ENCODE results near the gene NECTIN2.
"Not testable (repeated sequence)": the region's sequence is repeated elsewhere in the genome, so short reads cannot be mapped to it uniquely, and the experiment has no call there.

NECTIN2 gene

DNA sequence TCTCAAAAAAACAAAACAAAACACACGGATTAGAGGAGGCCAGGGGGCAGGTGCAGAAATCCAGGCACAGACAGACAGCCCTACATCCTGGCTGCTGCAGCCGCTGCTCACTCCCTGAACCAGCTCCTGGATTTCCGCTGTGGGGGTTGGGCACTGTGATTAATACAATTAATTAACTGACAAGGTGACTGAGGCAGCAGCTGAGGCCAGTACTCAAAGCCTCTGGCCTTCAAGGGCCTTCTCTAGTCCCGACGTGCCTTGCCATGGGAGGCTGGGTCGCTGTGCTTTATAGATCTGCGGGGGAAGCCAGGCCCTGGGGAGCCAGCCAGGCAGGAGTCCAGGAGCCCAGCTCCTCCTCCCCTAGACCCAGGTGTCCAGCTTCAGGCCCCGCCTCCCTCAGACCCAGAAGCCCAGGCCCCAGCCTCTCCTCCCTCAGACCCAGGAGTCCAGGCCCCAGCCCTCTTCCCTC, 4.6 kb downstream of the NECTIN2 start:
- no peak for DNase-seq (ENCODE audit: low read depth in 2 of 3, low spot score in 1 of 3)

GRCh38 chr19:44851427-44851826, 5.3 kb downstream of the NECTIN2 start:
- DNase-seq (ENCODE audit: low read depth in 2 of 3, low spot score in 1 of 3), result no peak

DNA sequence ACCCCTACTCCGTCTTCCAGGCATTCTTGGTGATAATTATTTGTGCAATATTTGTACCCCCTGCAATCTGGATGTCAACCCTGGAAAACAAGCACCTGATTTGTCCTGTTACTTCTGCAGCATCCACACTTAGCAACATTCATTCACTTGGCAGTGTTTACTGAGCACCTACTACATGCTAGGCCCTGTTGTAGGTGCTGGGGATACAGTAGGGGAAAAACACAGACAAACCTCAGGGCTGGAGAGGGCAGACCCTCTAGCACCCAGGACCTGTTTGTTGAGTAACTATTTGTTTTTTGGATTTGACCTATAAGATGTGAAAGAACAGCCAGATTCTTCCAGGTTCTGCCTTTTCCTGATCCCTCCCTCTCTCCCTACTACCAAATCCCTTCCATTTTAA, 9.5 kb downstream of the NECTIN2 start:
- no peak for DNase-seq (ENCODE audit: low read depth in 2 of 3, low spot score in 1 of 3)

GRCh38 chr19:44856421-44857083, 10.5 kb downstream of the NECTIN2 start:
- no peak for DNase-seq (ENCODE audit: low read depth in 2 of 3, low spot score in 1 of 3)

DNA sequence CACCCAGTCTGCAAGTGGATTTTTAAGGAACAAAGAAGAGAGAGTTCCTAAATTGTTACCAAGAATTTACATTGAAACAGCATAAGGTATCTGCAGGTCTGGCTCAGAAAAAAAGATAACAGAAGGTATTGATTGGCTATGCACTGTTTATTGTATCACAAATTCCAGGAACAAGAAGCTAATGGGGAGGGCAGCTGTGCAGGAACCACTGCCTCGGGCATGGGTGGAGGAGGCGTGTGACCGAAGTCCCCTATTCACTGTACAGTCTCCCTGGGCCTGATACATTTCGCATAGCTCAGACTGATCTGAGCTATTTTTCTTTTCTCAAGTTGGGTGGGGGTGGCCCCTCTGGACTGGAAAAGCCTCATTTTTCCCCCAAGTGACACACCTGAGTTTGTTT, 11.7 kb downstream of the NECTIN2 start:
- no peak for DNase-seq (ENCODE audit: low read depth in 2 of 3, low spot score in 1 of 3)

- not testable (repeated sequence) for DNase-seq (ENCODE audit: low read depth in 2 of 3, low spot score in 1 of 3)
Observed at GRCh38 chr19:44861576-44861975, 15.5 kb downstream of the NECTIN2 start.

DNA sequence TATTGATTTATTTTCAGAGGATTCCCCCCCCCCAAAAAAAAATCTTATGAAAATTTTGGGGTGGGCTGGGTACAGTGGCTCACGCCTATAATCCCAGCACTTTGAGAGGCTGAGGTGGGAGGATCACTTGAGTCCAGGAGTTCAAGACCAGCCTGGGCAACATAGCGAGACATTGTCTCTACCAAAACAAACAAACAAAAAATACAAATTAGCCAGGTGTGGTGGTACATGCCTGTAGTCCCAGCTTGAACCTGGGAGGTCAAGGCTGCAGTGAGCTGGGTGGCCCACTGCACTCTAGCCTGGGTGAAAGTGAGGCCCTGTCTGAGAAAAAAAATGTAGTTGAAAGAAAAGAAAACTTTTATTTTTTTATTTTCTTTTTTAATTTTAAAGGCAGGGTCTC, 17.9 kb downstream of the NECTIN2 start:
- no peak for DNase-seq (ENCODE audit: low read depth in 2 of 3, low spot score in 1 of 3)

- DNase-seq (ENCODE audit: low read depth in 2 of 3, low spot score in 1 of 3), result no peak
Observed at GRCh38 chr19:44865196-44865767, 19.2 kb downstream of the NECTIN2 start.

- no peak for DNase-seq (ENCODE audit: low read depth in 2 of 3, low spot score in 1 of 3)
Observed at GRCh38 chr19:44866664-44867063, 20.6 kb downstream of the NECTIN2 start.

DNA sequence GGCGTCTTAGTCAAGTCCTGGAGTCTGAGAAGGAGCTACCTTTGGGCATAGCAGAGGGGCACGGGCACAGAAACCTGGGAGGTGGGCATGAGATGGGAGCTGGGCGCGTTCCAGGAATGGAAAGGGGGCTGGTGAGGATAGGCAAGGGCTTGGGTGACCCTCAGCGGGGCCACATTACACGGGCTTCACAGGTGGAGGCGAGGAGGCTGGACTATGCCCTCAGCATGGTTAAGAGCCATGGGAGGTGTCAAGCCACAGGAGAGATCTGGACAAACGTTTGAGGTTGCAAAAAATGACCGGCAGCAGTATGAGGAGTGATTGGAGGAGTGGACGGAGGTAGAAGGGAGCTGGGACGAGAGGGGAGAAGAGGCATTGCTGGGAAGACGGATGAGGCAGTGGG, 21.5 kb downstream of the NECTIN2 start:
- DNase-seq (ENCODE audit: low read depth in 2 of 3, low spot score in 1 of 3), result no peak

- no peak for DNase-seq (ENCODE audit: low read depth in 2 of 3, low spot score in 1 of 3)
Observed at GRCh38 chr19:44869733-44870470, 23.8 kb downstream of the NECTIN2 start.

- DNase-seq (ENCODE audit: low read depth in 2 of 3, low spot score in 1 of 3), result no peak
Observed at GRCh38 chr19:44871809-44872208, 25.7 kb downstream of the NECTIN2 start.

DNA sequence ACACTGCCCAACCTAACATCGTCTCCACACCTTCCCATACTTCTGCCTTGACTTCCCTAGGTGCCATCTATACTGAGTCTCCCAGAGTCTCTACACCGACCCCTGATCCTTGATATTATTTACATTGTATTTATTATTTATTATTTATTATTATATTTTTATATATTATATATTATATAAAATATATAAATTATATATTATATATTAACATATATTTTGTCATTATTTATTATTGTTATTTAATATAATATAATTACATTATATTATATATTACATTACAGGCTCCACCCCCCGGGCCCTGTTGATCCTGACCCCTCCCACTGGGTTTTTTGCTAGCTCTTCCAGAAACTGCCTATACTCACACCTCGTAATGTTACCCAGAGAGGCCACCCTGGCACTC, 26.6 kb downstream of the NECTIN2 start:
- DNase-seq (ENCODE audit: low read depth in 2 of 3, low spot score in 1 of 3), result no peak

GRCh38 chr19:44874317-44874716, 28.2 kb downstream of the NECTIN2 start:
- no peak for DNase-seq (ENCODE audit: low read depth in 2 of 3, low spot score in 1 of 3)

DNA sequence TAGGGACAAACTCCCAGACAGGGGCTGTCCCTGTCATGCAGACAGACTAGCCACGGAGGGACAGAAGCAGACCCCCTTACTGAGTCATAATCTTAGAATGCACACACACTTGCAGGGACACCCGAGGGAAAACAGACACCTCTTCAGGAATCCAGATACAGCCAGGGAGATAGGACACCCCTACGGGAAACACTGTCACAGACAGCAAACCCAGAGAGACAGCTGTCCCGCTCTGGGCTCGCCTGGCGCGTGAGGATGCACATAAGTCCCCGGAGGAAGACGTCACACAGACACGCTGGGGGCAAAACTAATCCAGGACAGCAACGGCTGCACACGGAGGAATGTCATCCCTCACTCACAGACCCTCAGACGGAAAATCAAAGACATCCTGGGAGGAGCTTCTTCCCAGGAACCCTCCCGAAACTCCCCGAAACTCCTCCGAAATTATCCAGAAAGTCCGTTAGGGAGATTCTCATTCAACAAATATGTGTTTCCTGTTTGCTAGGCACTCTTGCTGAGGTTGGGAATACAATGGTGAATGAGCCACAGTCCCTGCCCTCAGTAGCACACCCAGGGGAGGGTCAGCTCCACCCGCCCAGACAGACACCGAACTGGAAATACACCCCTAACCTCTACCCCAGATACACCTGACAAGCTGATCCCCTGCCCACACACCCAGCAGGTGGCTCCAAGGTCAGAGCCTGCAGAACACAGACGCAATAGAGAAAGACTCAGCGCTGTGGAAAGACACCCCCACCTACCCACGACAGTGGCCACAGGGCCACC, 29.8 kb downstream of the NECTIN2 start:
- DNase-seq (ENCODE audit: low read depth in 2 of 3, low spot score in 1 of 3), result no peak

DNA sequence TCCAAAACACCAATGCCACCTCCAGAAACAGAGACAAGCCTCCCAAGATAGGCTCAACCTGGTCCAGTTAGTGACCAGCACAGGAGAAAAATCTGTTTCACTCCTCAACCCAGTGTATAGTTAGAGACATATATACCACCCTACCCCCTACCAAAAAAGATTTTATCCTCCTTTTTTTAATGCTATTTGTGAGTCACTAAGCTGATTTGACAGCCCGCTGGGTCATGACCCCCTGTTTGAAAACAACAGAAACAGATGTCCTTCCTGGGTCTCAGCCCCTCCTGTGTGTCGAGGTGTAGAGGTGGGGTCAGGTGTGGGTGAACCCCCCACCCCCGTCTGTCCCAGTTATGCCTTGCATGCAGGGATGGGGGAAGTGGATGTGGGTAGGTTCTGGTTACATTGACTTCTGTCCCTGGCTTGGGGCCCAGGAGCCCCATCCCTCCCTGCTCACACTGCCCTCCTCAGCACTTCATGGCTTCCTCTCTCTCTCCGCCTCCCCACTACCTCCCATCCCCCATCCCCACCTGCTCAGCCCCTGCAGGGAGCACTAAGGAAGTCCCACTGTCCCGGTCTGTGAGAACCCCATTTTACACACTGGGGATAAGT, 30.9 kb downstream of the NECTIN2 start:
- DNase-seq (ENCODE audit: low read depth in 2 of 3, low spot score in 1 of 3), result no peak

- no peak for DNase-seq (ENCODE audit: low read depth in 2 of 3, low spot score in 1 of 3)
Observed at GRCh38 chr19:44878120-44878865, 32.2 kb downstream of the NECTIN2 start.

DNA sequence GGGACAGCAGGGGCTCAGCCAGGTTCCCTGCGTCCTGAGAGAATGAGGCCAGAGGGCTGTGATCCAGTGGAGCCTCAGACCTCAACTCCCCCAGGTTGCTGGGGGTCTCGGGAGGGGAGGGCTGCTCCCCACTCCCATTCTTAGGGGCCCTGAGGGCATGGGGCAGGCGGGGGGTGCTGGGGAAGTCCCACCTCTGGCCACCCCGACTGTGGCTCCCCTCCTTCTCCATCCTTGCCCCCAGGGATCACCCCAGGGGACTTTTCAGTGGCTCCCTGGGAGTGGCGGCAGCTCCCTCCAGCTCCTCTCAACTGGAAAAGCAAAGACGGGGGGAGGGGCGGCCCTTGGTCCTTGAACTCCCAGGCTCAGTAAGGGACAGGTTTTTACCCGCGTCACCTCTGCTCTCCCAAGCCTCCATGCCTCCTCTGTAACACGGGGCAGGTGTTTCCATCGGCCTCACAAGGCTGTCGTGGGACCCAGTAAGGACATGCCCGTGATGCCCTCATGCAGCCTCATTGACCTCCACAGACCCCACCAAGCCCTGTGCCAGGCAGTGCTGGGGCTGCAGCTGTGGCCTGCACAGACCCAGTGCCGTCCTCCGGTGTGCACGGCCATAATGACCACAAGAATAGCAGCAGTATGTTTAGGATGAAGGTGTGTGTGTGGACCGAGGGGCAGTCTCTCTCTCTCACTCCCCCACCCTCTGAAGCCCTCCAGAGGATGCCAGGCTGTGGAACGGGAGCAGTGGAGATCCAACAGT, 33.4 kb downstream of the NECTIN2 start:
- DNase-seq (ENCODE audit: low read depth in 2 of 3, low spot score in 1 of 3), result no peak

DNA sequence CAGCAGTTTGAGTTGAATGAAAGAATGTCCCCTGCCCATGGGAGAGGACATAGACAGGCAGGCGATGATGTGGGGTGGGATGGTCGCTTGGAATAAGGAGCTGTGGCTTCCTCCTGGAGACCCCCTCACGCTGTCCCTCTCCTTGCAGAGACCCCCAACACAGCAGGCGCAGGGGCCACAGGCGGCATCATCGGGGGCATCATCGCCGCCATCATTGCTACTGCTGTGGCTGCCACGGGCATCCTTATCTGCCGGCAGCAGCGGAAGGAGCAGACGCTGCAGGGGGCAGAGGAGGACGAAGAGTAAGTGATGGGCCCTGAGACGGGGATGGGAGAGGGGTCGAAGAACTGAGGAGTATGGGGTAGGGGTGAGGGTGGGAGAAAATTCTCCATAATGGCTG, 36.0 kb downstream of the NECTIN2 start:
- DNase-seq (ENCODE audit: low read depth in 2 of 3, low spot score in 1 of 3), result no peak

Measured in stimulated activated CD4-positive, alpha-beta T cell treated with anti-CD3 and anti-CD28 coated beads, Interleukin-12 subunit alpha, Interleukin-12 subunit beta, amount 100 ng/mL, for 48 hours (primary cell).